Stimulated activated CD4-positive, alpha-beta T cell treated with anti-CD3 and anti-CD28 coated beads, TNF-alpha, amount 100 ng/mL, for 1 hour (primary cell): Measurements from ENCODE around the gene ATG4A.

Experiments used
- DNase-seq, 3 donors: peaks; one replicate each; pipeline ENCODE4 v3.0.0-alpha.2; 2020; ENCODE audit warnings: low read depth in 3 of 3, low spot score in 1 of 3

The ATG4A gene

GRCh38 chrX:108167211-108167872 is 75.8 kb downstream of the ATG4A start:
- no peak for DNase-seq

- no peak for DNase-seq
Observed at GRCh38 chrX:108168961-108169740, 77.6 kb downstream of the ATG4A start.

GRCh38 chrX:108169768-108170167 is 78.2 kb downstream of the ATG4A start:
- no peak for DNase-seq

- DNase-seq = no peak
Observed at GRCh38 chrX:108171671-108172070, 80.1 kb downstream of the ATG4A start.

- DNase-seq = no peak
Observed at GRCh38 chrX:108173874-108174273, 82.3 kb downstream of the ATG4A start.

- DNase-seq = no peak
Observed at GRCh38 chrX:108177351-108178142, 86.0 kb downstream of the ATG4A start.

GRCh38 chrX:108178143-108178498 is 86.5 kb downstream of the ATG4A start:
- DNase-seq = no peak

- DNase-seq = no peak
Observed at GRCh38 chrX:108186811-108187210, 95.2 kb downstream of the ATG4A start.

- no peak for DNase-seq
Observed at GRCh38 chrX:108198420-108198819, 106.8 kb downstream of the ATG4A start.

GRCh38 chrX:108199041-108199440 is 107.5 kb downstream of the ATG4A start:
- DNase-seq = no peak

GRCh38 chrX:108199691-108200090 is 108.1 kb downstream of the ATG4A start:
- DNase-seq = no peak

- no peak for DNase-seq
Observed at GRCh38 chrX:108203540-108203939, 112.0 kb downstream of the ATG4A start.
